ENCODE data around the gene NUDT5.
"Not testable (repeated sequence)": the region's sequence is repeated elsewhere in the genome, so short reads cannot be mapped to it uniquely, and the experiment has no call there.

The NUDT5 gene

GRCh38 chr10:12195603-12196506 is at the start of gene NUDT5, which contains the start of gene CDC123:
TSS of gene NUDT5 (minus strand) at chr10:12195891. CDS start at chr10:12186291, 9,600 bp downstream.
TSS of gene CDC123 (plus strand) at chr10:12196188. CDS start at chr10:12196246, 58 bp downstream.
- peak; percentile 87 to 89 for DNase-seq

- DNase-seq = no peak
Measured at GRCh38 chr10:12243864-12244620, 48.4 kb upstream of the NUDT5 start.

- peak; percentile 77 to 85 for DNase-seq
Measured at GRCh38 chr10:12241810-12242529, 46.3 kb upstream of the NUDT5 start.

GRCh38 chr10:12238821-12239220 is 43.1 kb upstream of the NUDT5 start:
- no peak for DNase-seq

GRCh38 chr10:12237265-12238220 is 41.9 kb upstream of the NUDT5 start:
- DNase-seq = no peak

GRCh38 chr10:12235796-12236195 is 40.1 kb upstream of the NUDT5 start:
- DNase-seq = no peak

GRCh38 chr10:12235116-12235694 is 39.5 kb upstream of the NUDT5 start:
- DNase-seq = no peak

- not testable (repeated sequence) for DNase-seq
Measured at GRCh38 chr10:12234687-12235086, 39.0 kb upstream of the NUDT5 start.

- no peak for DNase-seq
Measured at GRCh38 chr10:12228851-12229250, 33.2 kb upstream of the NUDT5 start.

- not testable (repeated sequence) for DNase-seq
Measured at GRCh38 chr10:12226438-12226837, 30.7 kb upstream of the NUDT5 start.

- DNase-seq = no peak
Measured at GRCh38 chr10:12225444-12225843, 29.8 kb upstream of the NUDT5 start.

GRCh38 chr10:12221323-12222298 is 25.9 kb upstream of the NUDT5 start:
- no peak for DNase-seq

- no peak for DNase-seq
Measured at GRCh38 chr10:12218991-12219390, 23.3 kb upstream of the NUDT5 start.

- DNase-seq = peak in 1 of 2 experiments; percentile 39
Measured at GRCh38 chr10:12214763-12215218, 19.1 kb upstream of the NUDT5 start.

GRCh38 chr10:12214093-12214492 is 18.4 kb upstream of the NUDT5 start:
- no peak for DNase-seq

GRCh38 chr10:12213621-12214020 is 17.9 kb upstream of the NUDT5 start:
- DNase-seq = no peak

- no peak for DNase-seq
Measured at GRCh38 chr10:12212454-12212853, 16.8 kb upstream of the NUDT5 start.

- no peak for DNase-seq
Measured at GRCh38 chr10:12208460-12208859, 12.8 kb upstream of the NUDT5 start.

- DNase-seq = no peak
Measured at GRCh38 chr10:12207114-12207513, 11.4 kb upstream of the NUDT5 start.

- DNase-seq = no peak
Measured at GRCh38 chr10:12205082-12205481, 9.4 kb upstream of the NUDT5 start.
